Thyroid gland (tissue), 4 donors: Measurements from ENCODE around the gene ZMYM4. TPM values are rescaled to one million over a fixed set of nuclear protein-coding genes. Genes with fewer than 3 reads are reported as not detected.

ENCODE experiments used
- DNase-seq, 2 donors: peaks; one replicate each; pipeline ENCODE4 v3.0.0-alpha.2; 2019
- H3K27ac ChIP-seq, 3 donors: fragments of 200-600 bp; sonication (generic); 1 replicate in 2 of 3; 2 replicates in 1 of 3; pipeline ENCODE4 v1.5.1; 2016 to 2019; ENCODE audit warnings: mild to moderate bottlenecking in 1 of 3, moderate library complexity in 1 of 3
- H3K27me3 ChIP-seq: fragments of 200-600 bp; sonication (generic); one replicate; pipeline ENCODE4 v1.5.1; 2019
- H3K36me3 ChIP-seq, 2 donors: fragments of 200-600 bp; sonication (generic); one replicate each; pipeline ENCODE4 v1.5.1; 2016 to 2019
- H3K4me1 ChIP-seq, 2 donors: fragments of 200-600 bp; sonication (generic); one replicate each; pipeline ENCODE4 v1.5.1; 2017 to 2019
- H3K4me3 ChIP-seq, 3 donors: fragments of 200-600 bp; sonication (generic); replicated peaks in 1 of 3; 1 replicate in 2 of 3; 2 replicates in 1 of 3; pipeline ENCODE4 v1.5.1; 2016; ENCODE audit warnings: mild to moderate bottlenecking in 1 of 3
- H3K9me3 ChIP-seq: fragments of 200-600 bp; sonication (generic); one replicate; pipeline ENCODE4 v1.5.1; 2017
- CTCF ChIP-seq, 6 experiments: fragments of 200-600 bp in 3 of 6; fragments of 450-650 bp in 3 of 6; sonication (generic) in 3 of 6; IDR thresholded peaks; one replicate each; pipeline ENCODE4 v1.5.1; 2016 to 2019; ENCODE audit warnings: antibody characterized with exemption in 6 of 6, mild to moderate bottlenecking in 2 of 6, inconsistent platforms in 1 of 6, moderate library complexity in 1 of 6
- POLR2A ChIP-seq, 2 donors: fragments of 450-650 bp; IDR thresholded peaks; one replicate each; pipeline ENCODE4 v1.6.1; 2017; ENCODE audit warnings: antibody characterized with exemption in 2 of 2, mild to moderate bottlenecking in 2 of 2, moderate library complexity in 1 of 2
- WGBS, 2 donors: methylation state at CpG; one replicate each; pipeline ENCODE4 v1.1.5; 2017; 5-methylcytosine and 5-hydroxymethylcytosine counted together
- intact Hi-C: fragments of 100-400 bp; cut with DNase I; formaldehyde crosslinking; loops from one replicate; pipeline ENCODE4 v1.15.1; 2023
- total RNA-seq, 4 donors: library from RNA; depleted of rRNA; stranded (reverse); fragments of >200 nt; gene quantifications; one replicate each; pipeline ENCODE4 v1.2.3, GENCODE V29; 2016

The ZMYM4 gene
- total RNA-seq, 4 donors from 2014 or later, result 46.8 to 71.6 (median 56.0) TPM

DNA sequence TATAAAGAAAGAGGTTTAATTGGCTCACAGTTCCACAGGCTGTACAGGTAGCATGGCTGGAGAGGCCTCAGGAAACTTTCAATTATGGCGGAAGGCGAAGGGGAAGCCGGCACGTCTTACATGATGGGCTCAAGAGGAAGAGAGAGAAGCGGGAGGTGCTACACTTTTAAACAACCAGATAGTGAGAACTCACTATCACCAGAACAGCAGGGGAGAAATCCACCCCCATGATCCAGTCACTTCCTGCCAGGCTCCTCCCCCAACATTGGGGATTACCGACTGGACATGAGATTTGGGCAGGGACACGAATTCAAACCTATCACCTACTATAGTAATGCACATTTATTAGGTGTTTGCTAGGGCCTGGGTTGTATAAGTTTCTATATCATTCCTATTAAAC lies 117.8 kb downstream of the ZMYM4 start:
- 93 to 95% methylated on average over 7 of the region's 7 CpGs for WGBS, 2 donors
- H3K27ac ChIP-seq, result no peak overlapping the region
- H3K4me3 ChIP-seq, result no peak overlapping the region
- no peaks in the 10 kb centered on the region for H3K27me3 ChIP-seq
- DNase-seq, result no peak
- no peaks in the 10 kb centered on the region for H3K4me1 ChIP-seq
- H3K9me3 ChIP-seq, result no peaks in the 10 kb centered on the region
- TF ChIP-seq CTCF (IDR thresholded peaks at IDR 0.05) (no peak), POLR2A (IDR thresholded peaks at IDR 0.05) (no peak)
- intact Hi-C loops, result no loop called here
- H3K36me3 ChIP-seq, result peaks cover 15 to 20% of the 10 kb centered on the region in 2 donors

DNA sequence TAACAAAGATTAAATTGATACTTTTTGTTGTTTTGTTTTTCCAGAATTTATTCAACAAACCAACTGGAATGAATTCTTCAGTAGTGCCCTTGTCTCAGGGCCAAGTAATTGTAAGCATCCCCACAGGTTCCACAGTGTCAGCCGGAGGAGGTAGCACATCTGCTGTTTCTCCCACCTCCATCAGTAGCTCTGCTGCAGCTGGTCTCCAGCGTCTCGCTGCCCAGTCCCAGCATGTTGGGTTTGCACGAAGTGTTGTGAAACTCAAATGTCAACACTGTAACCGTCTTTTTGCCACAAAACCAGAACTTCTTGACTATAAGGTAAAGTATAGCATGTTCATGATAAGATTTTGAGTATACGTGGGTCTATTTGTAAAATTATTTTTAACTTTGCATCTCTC lies 118.5 kb downstream of the ZMYM4 start:
- Histone ChIP-seq H3K4me1 (no peaks in the 10 kb centered on the region), H3K36me3 (peaks cover 15 to 20% of the 10 kb centered on the region in 2 donors), H3K9me3 (no peaks in the 10 kb centered on the region), H3K27me3 (no peaks in the 10 kb centered on the region), H3K4me3 (no peak overlapping the region), H3K27ac (no peak overlapping the region)
- WGBS, 2 donors, result 91 to 93% methylated on average over 6 of the region's 6 CpGs
- no peak for DNase-seq
- intact Hi-C loops, result no loop called here
- no peak for TF ChIP-seq CTCF (IDR thresholded peaks at IDR 0.05)
- TF ChIP-seq POLR2A (IDR thresholded peaks at IDR 0.05), result no peak

DNA sequence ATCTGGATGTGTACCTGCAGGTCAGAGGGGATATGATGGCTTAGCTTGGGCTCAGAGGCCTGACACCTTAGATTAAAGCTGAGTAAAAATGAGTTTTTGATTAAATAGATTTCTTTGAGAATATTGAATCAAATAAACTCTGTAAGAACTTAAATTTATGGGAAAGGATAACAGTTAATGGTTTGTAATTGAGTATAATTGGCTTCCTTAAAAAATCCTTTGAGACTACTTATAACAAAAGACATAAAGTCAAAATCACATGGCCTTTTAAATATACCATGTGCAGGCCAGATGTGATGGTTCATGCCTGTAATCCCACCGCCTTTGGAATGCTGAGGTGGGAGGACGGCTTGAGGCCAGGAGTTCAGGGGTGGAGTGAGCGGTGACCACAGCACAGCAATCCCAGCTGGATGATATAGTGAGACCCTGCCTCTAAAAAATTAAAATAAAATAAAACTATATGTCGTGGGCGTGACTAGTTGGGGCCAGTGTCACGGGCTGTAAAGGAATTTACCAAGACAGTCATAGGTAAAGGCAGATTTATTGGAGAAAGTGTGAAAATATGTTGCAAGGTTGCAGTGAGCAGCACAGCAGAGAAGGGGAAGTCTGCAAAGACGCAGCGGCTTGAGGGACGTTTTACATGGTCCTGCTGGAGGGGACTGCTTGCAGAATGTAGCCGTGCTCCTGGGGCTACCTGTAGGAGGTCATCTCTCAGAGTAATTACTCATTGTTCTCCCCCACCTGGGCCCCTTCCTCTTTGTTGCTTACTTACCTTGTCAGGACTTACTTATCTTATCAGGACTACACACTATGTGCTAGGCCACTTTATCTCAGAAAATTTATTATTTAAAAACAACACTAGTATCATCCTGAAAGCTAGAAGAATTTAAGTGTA lies 122.3 kb downstream of the ZMYM4 start:
- no peak for TF ChIP-seq POLR2A (IDR thresholded peaks at IDR 0.05)
- TF ChIP-seq CTCF (IDR thresholded peaks at IDR 0.05), result no peak
- H3K27me3 ChIP-seq, result no peaks in the 10 kb centered on the region
- intact Hi-C loops, result no loop called here
- H3K4me1 ChIP-seq, result no peaks in the 10 kb centered on the region
- no peak overlapping the region for H3K27ac ChIP-seq
- 92 to 95% methylated on average over 10 of the region's 10 CpGs for WGBS, 2 donors
- no peak overlapping the region for H3K4me3 ChIP-seq
- no peak for DNase-seq
- peaks cover 16 to 38% of the 10 kb centered on the region in 2 donors for H3K36me3 ChIP-seq
- no peaks in the 10 kb centered on the region for H3K9me3 ChIP-seq

- H3K9me3 ChIP-seq, result no peaks in the 10 kb centered on the region
- 88 to 90% methylated on average over 1 to 2 of the region's 2 CpGs for WGBS, 2 donors
Observed at GRCh38 chr1:35394386-35394785, 125.9 kb downstream of the ZMYM4 start.

More at GRCh38 chr1:35394386-35394785, 125.9 kb downstream of the ZMYM4 start:
- Histone ChIP-seq H3K36me3 (peaks cover 24 to 42% of the 10 kb centered on the region in 2 donors), H3K4me1 (no peaks in the 10 kb centered on the region), H3K27ac (no peak overlapping the region), H3K27me3 (no peaks in the 10 kb centered on the region), H3K4me3 (no peak overlapping the region)
- no peak for DNase-seq
- intact Hi-C loops, result no loop called here
- no peak for TF ChIP-seq POLR2A (IDR thresholded peaks at IDR 0.05)
- no peak for TF ChIP-seq CTCF (IDR thresholded peaks at IDR 0.05)
